CD4-positive, alpha-beta T cell (primary cell): Measurements from ENCODE around the gene PARD6B. TPM values are rescaled to one million over a fixed set of nuclear protein-coding genes. Genes with fewer than 3 reads are reported as not detected.
"Not testable (repeated sequence)": the region's sequence is repeated elsewhere in the genome, so short reads cannot be mapped to it uniquely, and the experiment has no call there.

Source experiments
- ATAC-seq: fragments of 200-7000 bp; cut with Tn5 transposase; one replicate; pipeline ENCODE4 v1.10.0; 2022; ENCODE audit warnings: mild to moderate bottlenecking; ENCODE audit not compliant: poor library complexity
- CTCF ChIA-PET: fragments of 350-600 bp; sonication (Branson Sonifier 250); formaldehyde crosslinking; loops from one replicate; lab custom pipeline; 2021; ENCODE audit warnings: antibody characterized with exemption, inconsistent platforms; lab: Charles Lee
- POLR2A ChIA-PET: fragments of 350-600 bp; sonication (Branson Sonifier 250); formaldehyde crosslinking; loops from one replicate; lab custom pipeline; 2021; ENCODE audit warnings: antibody characterized with exemption, inconsistent platforms; lab: Charles Lee
- DNase-seq, 14 experiments: peaks; one replicate each; pipeline ENCODE4 v3.0.0-alpha.2; 2013 to 2020; ENCODE audit warnings: mixed read lengths in 2 of 14
- H3K27ac ChIP-seq, 2 donors: one replicate each; pipeline versions ENCODE4 v1.5.1 to v1.7.0; 2013; ENCODE audit warnings: low read length in 2 of 2, low read depth in 1 of 2, mild to moderate bottlenecking in 1 of 2
- H3K27me3 ChIP-seq, 2 experiments: 1 replicate in 1 of 2; 2 replicates in 1 of 2; pipeline versions ENCODE4 v1.6.1 to v1.7.0; 2013; ENCODE audit warnings: low read length in 2 of 2, control low read depth in 1 of 2, mild to moderate bottlenecking in 1 of 2, moderate library complexity in 1 of 2; ENCODE audit not compliant: insufficient read depth in 2 of 2, control insufficient read depth in 1 of 2
- H3K36me3 ChIP-seq: one replicate; pipeline ENCODE4 v1.6.1; 2013; ENCODE audit warnings: low read length, control low read depth; ENCODE audit not compliant: insufficient read depth
- H3K4me1 ChIP-seq: one replicate; pipeline ENCODE4 v1.6.1; 2013; ENCODE audit warnings: low read length, control low read depth; ENCODE audit not compliant: insufficient read depth
- H3K4me3 ChIP-seq: one replicate; pipeline ENCODE4 v1.5.1; 2013; ENCODE audit warnings: mild to moderate bottlenecking, low read length, moderate library complexity
- H3K9me3 ChIP-seq, 2 experiments: 1 replicate in 1 of 2; 2 replicates in 1 of 2; pipeline versions ENCODE4 v1.6.1 to v1.7.0; 2013; ENCODE audit warnings: low read length in 2 of 2, mild to moderate bottlenecking in 2 of 2, control low read depth in 1 of 2, moderate library complexity in 1 of 2; ENCODE audit not compliant: control insufficient read depth in 1 of 2, insufficient read depth in 1 of 2
- H3K27ac Mint-ChIP-seq: one replicate; pipeline ENCODE4 v1.8.0; 2020; ENCODE audit warnings: mixed read lengths
- H3K27me3 Mint-ChIP-seq: one replicate; pipeline ENCODE4 v1.8.0; 2021; ENCODE audit warnings: mixed read lengths
- H3K36me3 Mint-ChIP-seq: one replicate; pipeline ENCODE4 v1.8.0; 2021; ENCODE audit warnings: low read depth, mixed read lengths
- H3K4me1 Mint-ChIP-seq: one replicate; pipeline ENCODE4 v1.8.0; 2021; ENCODE audit warnings: low read depth, mixed read lengths
- H3K4me3 Mint-ChIP-seq: one replicate; pipeline ENCODE4 v1.8.0; 2020; ENCODE audit warnings: mild to moderate bottlenecking, mixed read lengths
- H3K9me3 Mint-ChIP-seq: one replicate; pipeline ENCODE4 v1.8.0; 2020; ENCODE audit warnings: mixed read lengths
- CTCF ChIP-seq: fragments of 200-600 bp; IDR thresholded peaks from one replicate; pipeline ENCODE4 v1.8.0; 2022; ENCODE audit warnings: antibody characterized with exemption, mild to moderate bottlenecking
- intact Hi-C, 2 experiments: fragments of 100-400 bp; cut with DNase I in 1 of 2; cut with micrococcal nuclease in 1 of 2; formaldehyde crosslinking; loops; one replicate each; pipeline versions ENCODE4 v1.15.1 to v1.9.0; 2023 to 2025; cut with DNase I, micrococcal nuclease
- total RNA-seq, 174 experiments: library from RNA in 2 of 174; stranded (reverse) in 2 of 174; gene quantifications; one replicate each; pipeline ENCODE4 v1.2.3 and lab custom pipeline; 2021 to 2026

PARD6B gene
- total RNA-seq, 2 experiments from 2014 or later, result 5.6 to 8.2 TPM

GRCh38 chr20:50765251-50765650, 33.9 kb downstream of the PARD6B start:
- H3K4me1 ChIP-seq, H3K27ac ChIP-seq, H3K27me3 Mint-ChIP-seq, DNase-seq, H3K36me3 Mint-ChIP-seq, H3K4me3 Mint-ChIP-seq, H3K4me3 ChIP-seq, ATAC-seq, H3K9me3 ChIP-seq, H3K9me3 Mint-ChIP-seq, H3K36me3 ChIP-seq, POLR2A ChIA-PET, H3K4me1 Mint-ChIP-seq, H3K27me3 ChIP-seq, H3K27ac Mint-ChIP-seq: not testable (repeated sequence)
- CTCF ChIA-PET, result interaction anchor here (0.7 kb wide), 1 partner anchor 158 kb away, joined by 3 read pairs; no protein-coding TSS in a partner anchor
- intact Hi-C loops, result loop anchor here in 1 of 2 experiments (10.0 kb wide), 1 partner anchor 120 kb away; no protein-coding TSS in a partner anchor

DNA sequence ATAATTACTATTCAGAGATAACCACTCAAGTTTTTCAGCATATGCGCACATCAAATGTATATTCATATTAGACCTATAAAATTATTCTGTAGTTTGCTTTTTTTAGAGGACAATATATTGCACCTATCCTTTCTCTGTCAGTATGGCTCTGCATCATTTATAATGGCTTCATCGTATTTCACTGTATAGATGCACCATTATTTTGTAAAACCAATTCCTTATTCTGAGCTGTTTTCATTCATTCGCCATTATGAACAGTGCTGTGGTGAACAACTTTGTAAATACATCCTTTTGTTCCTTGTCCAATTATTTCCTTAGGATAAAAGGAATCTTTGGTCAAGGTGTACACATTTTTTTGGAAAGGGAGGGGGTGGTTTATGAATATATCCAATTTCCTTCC, 34.3 kb downstream of the PARD6B start:
- Histone ChIP-seq H3K4me3 (no peak overlapping the region), H3K27ac (no peak overlapping the region), H3K27me3 (no peaks in the 10 kb centered on the region), H3K36me3 (no peaks in the 10 kb centered on the region), H3K4me1 (no peaks in the 10 kb centered on the region), H3K9me3 (no peaks in the 10 kb centered on the region)
- Mint-ChIP-seq H3K27ac (no peak overlapping the region), H3K36me3 (no peaks in the 10 kb centered on the region), H3K27me3 (no peaks in the 10 kb centered on the region), H3K9me3 (no peaks in the 10 kb centered on the region), H3K4me3 (no peak overlapping the region), H3K4me1 (no peaks in the 10 kb centered on the region)
- ATAC-seq, result no peak
- intact Hi-C loops, result loop anchor here in 1 of 2 experiments (10.0 kb wide), 1 partner anchor 121 kb away; no protein-coding TSS in a partner anchor
- ChIA-PET POLR2A (no interaction called here), CTCF (no interaction called here)
- DNase-seq, result no peak
- no peak for TF ChIP-seq CTCF

DNA sequence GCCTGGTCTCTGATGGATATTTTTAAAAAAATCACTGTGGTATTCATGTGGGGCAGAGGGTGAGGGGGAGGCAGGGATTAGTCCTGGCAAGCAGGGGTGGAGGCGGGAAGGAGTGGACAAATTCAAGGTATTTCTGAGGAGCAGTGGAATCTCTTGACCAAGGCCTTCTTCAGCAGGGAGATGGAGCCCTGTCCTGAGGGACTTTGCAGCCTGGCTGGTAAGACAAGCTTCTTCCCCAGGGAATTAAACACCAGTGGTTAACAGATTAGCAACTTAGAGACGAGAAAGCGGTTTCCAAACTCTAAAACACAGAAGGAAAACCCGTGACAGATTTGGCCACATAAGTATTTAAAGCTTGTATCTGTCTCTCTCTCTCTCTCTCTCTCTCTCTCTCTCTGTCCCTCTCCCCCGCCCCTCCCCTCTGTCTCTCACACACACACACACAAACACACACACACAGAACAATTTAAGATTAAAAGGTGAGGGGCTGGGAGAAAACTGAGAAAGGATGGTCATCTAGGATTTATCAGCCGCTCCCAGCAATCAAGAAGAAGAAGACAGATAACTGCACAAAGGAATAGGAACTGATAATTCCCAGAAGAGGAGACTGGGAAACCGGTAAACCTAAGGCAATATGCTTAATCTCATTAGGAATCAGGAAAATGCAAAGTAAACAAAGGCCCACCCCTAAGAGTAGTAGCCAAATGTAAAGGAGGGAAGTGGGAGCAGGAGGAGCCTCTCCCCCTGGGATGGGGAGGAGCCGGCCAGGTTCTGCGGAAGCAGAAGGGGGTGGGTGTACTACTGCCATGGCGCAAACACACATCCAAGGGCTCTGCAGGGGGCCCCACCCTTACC, 35.8 kb downstream of the PARD6B start:
- H3K9me3 Mint-ChIP-seq, H3K36me3 Mint-ChIP-seq, H3K27ac Mint-ChIP-seq, POLR2A ChIA-PET, H3K27me3 ChIP-seq, H3K27ac ChIP-seq, H3K4me3 ChIP-seq, DNase-seq, H3K4me3 Mint-ChIP-seq, H3K9me3 ChIP-seq, CTCF ChIA-PET, H3K4me1 Mint-ChIP-seq, ATAC-seq, H3K27me3 Mint-ChIP-seq, H3K4me1 ChIP-seq, H3K36me3 ChIP-seq: not testable (repeated sequence)
- intact Hi-C loops, result loop anchor here in 1 of 2 experiments (10.0 kb wide), 1 partner anchor 122 kb away; no protein-coding TSS in a partner anchor

GRCh38 chr20:50768991-50769390, 37.6 kb downstream of the PARD6B start:
- H3K27ac Mint-ChIP-seq, CTCF ChIA-PET, H3K36me3 Mint-ChIP-seq, H3K9me3 ChIP-seq, H3K4me1 Mint-ChIP-seq, DNase-seq, H3K27ac ChIP-seq, H3K36me3 ChIP-seq, H3K4me3 Mint-ChIP-seq, H3K4me3 ChIP-seq, H3K4me1 ChIP-seq, H3K27me3 ChIP-seq, H3K9me3 Mint-ChIP-seq, H3K27me3 Mint-ChIP-seq, POLR2A ChIA-PET, ATAC-seq: not testable (repeated sequence)
- intact Hi-C loops, result loop anchor here in 1 of 2 experiments (10.0 kb wide), 1 partner anchor 124 kb away; no protein-coding TSS in a partner anchor

- CTCF ChIA-PET, H3K4me3 Mint-ChIP-seq, H3K4me1 Mint-ChIP-seq, H3K9me3 ChIP-seq, H3K4me3 ChIP-seq, H3K27me3 Mint-ChIP-seq, DNase-seq, H3K36me3 ChIP-seq, H3K27ac ChIP-seq, POLR2A ChIA-PET, H3K9me3 Mint-ChIP-seq, H3K27me3 ChIP-seq, H3K36me3 Mint-ChIP-seq, ATAC-seq, H3K4me1 ChIP-seq, H3K27ac Mint-ChIP-seq: not testable (repeated sequence)
- intact Hi-C loops, result loop anchor here in 1 of 2 experiments (10.0 kb wide), 1 partner anchor 125 kb away; no protein-coding TSS in a partner anchor
These were observed 38.2 kb downstream of the PARD6B start for GRCh38 chr20:50769551-50770085.

DNA sequence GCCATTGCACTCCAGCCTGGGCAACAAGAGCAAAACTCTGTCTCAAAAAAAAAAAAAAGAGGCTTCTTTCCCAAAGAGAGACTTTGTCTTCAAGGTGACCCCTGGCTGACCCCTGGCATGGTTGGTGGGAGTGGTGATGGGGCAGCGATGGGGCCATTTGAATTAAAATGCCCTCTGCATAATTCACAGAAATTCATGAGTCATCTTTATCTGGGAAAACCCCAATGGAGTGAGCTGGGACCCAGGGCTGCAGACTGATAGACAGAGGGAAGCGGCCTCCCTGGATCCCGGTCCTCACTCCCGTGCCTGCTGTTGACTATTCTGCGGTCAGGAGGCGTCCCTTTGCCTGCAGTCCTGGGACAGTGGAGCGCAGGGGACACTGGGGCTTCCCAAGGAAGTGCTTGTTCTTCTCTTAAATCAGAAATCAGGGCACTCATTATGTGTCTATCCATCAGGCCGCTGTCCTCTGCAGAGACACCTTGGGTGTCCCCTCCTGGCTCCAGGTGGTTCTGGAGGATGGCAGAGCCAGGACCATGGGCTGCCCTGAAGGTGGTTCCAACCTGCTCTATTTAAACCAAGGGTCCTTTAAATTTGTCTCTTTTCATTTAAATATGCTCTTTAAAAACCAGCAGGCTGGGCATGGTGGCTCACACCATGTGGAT, 40.2 kb downstream of the PARD6B start:
- ATAC-seq, H3K36me3 Mint-ChIP-seq, H3K9me3 Mint-ChIP-seq, H3K27me3 Mint-ChIP-seq, H3K4me1 Mint-ChIP-seq, H3K4me3 Mint-ChIP-seq, H3K4me3 ChIP-seq, intact Hi-C loops, H3K36me3 ChIP-seq, DNase-seq, H3K27me3 ChIP-seq, H3K9me3 ChIP-seq, H3K27ac ChIP-seq, H3K4me1 ChIP-seq, H3K27ac Mint-ChIP-seq, POLR2A ChIA-PET: not testable (repeated sequence)
- CTCF ChIA-PET, result interaction anchor here (0.6 kb wide), 1 partner anchor 52 kb away, joined by 3 read pairs; no protein-coding TSS in a partner anchor
